ENCODE measurements around the gene JUND.

DNA sequence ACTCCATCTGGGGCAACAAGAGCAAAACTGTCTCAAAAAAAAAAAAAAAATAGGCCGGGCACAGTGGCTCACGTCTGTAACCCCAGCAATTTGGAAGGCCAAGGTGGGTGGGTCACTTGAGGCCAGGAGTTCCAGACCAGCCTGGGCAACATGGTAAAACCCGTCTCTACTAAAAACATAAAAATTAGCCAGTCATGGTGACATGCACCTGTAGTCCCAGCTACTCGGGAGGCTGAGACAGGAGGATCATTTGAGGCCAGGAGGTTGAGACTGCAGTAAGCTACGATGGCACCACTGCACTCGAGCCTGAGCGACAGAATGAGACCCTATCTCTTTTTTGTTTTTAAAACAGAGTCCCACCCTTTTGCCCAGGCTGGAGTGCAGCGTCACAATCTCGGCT lies 11.1 kb downstream of the JUND start:
- no peak for TF ChIP-seq POLR2A (IDR thresholded peaks at IDR 0.05)
- TF ChIP-seq, protein P1, sequence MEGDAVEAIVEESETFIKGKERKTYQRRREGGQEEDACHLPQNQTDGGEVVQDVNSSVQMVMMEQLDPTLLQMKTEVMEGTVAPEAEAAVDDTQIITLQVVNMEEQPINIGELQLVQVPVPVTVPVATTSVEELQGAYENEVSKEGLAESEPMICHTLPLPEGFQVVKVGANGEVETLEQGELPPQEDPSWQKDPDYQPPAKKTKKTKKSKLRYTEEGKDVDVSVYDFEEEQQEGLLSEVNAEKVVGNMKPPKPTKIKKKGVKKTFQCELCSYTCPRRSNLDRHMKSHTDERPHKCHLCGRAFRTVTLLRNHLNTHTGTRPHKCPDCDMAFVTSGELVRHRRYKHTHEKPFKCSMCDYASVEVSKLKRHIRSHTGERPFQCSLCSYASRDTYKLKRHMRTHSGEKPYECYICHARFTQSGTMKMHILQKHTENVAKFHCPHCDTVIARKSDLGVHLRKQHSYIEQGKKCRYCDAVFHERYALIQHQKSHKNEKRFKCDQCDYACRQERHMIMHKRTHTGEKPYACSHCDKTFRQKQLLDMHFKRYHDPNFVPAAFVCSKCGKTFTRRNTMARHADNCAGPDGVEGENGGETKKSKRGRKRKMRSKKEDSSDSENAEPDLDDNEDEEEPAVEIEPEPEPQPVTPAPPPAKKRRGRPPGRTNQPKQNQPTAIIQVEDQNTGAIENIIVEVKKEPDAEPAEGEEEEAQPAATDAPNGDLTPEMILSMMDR (IDR thresholded peaks at IDR 0.05), result no peak

Measured in prostate gland (tissue), 2 donors.